ENCODE data around the gene IFFO2. TPM values are rescaled to one million over a fixed set of nuclear protein-coding genes. Genes with fewer than 3 reads are reported as not detected.

IFFO2 gene
- total and polyA plus RNA-seq, 2 donors, result 5.1 to 22.6 TPM

- H3K9me3 ChIP-seq (ENCODE audit: control insufficient read depth in 2 of 2, insufficient read depth in 1 of 2, low read length in 1 of 2), result no peaks in the 10 kb centered on the region
- 94% methylated on average over 1 of the region's 1 CpG for WGBS
- no peaks in the 10 kb centered on the region for H3K36me3 ChIP-seq (ENCODE audit: control insufficient read depth in 2 of 2, insufficient read depth in 2 of 2, low read length in 1 of 2)
- no peak for DNase-seq (ENCODE audit: low read depth in 6 of 9, low spot score in 9 of 9)
- peaks cover 0 to 3% of the 10 kb centered on the region in 2 donors for H3K27me3 ChIP-seq (ENCODE audit: control insufficient read depth in 2 of 2, insufficient read depth in 1 of 2, low read length in 1 of 2)
- H3K4me3 ChIP-seq (ENCODE audit: low read length in 2 of 2), result no peak overlapping the region
- H3K4me1 ChIP-seq (ENCODE audit: control insufficient read depth in 2 of 2, insufficient read depth in 2 of 2, low read length in 2 of 2), result no peaks in the 10 kb centered on the region
- H3K27ac ChIP-seq (ENCODE audit: low read depth in 1 of 2, low read length in 1 of 2), result no peak overlapping the region
Measured at GRCh38 chr1:18856435-18856834, 100.0 kb downstream of the IFFO2 start.

GRCh38 chr1:18855573-18855972, 100.9 kb downstream of the IFFO2 start:
- Histone ChIP-seq H3K4me3 (ENCODE audit: low read length in 2 of 2) (no peak overlapping the region), H3K9me3 (ENCODE audit: control insufficient read depth in 2 of 2, insufficient read depth in 1 of 2, low read length in 1 of 2) (no peaks in the 10 kb centered on the region), H3K36me3 (ENCODE audit: control insufficient read depth in 2 of 2, insufficient read depth in 2 of 2, low read length in 1 of 2) (no peaks in the 10 kb centered on the region), H3K27me3 (ENCODE audit: control insufficient read depth in 2 of 2, insufficient read depth in 1 of 2, low read length in 1 of 2) (peaks cover 0 to 3% of the 10 kb centered on the region in 2 donors), H3K4me1 (ENCODE audit: control insufficient read depth in 2 of 2, insufficient read depth in 2 of 2, low read length in 2 of 2) (no peaks in the 10 kb centered on the region), H3K27ac (ENCODE audit: low read depth in 1 of 2, low read length in 1 of 2) (no peak overlapping the region)
- 86% methylated on average over 6 of the region's 6 CpGs for WGBS
- DNase-seq (ENCODE audit: low read depth in 6 of 9, low spot score in 9 of 9), result no peak

- no peak for DNase-seq (ENCODE audit: low read depth in 6 of 9, low spot score in 9 of 9)
- no peak overlapping the region for H3K4me3 ChIP-seq (ENCODE audit: low read length in 2 of 2)
- H3K27ac ChIP-seq (ENCODE audit: low read depth in 1 of 2, low read length in 1 of 2), result no peak overlapping the region
- no peaks in the 10 kb centered on the region for H3K36me3 ChIP-seq (ENCODE audit: control insufficient read depth in 2 of 2, insufficient read depth in 2 of 2, low read length in 1 of 2)
- no peaks in the 10 kb centered on the region for H3K9me3 ChIP-seq (ENCODE audit: control insufficient read depth in 2 of 2, insufficient read depth in 1 of 2, low read length in 1 of 2)
- H3K27me3 ChIP-seq (ENCODE audit: control insufficient read depth in 2 of 2, insufficient read depth in 1 of 2, low read length in 1 of 2), result peaks cover 0 to 3% of the 10 kb centered on the region in 2 donors
- 91% methylated on average over 49 of the region's 49 CpGs for WGBS
- no peaks in the 10 kb centered on the region for H3K4me1 ChIP-seq (ENCODE audit: control insufficient read depth in 2 of 2, insufficient read depth in 2 of 2, low read length in 2 of 2)
Measured at GRCh38 chr1:18854331-18855025, 102.0 kb downstream of the IFFO2 start.

Other genes starting within 250 kb of the IFFO2 start
- gene TAS1R2, start 97.0 kb downstream of the IFFO2 start, total RNA-seq, result not detected
- 0.02 TPM for gene TAS1R2, start 97.0 kb downstream of the IFFO2 start, polyA plus RNA-seq
- 12.3 TPM for gene ALDH4A1, start 54.1 kb downstream of the IFFO2 start, total RNA-seq
- 24.6 TPM for gene ALDH4A1, start 54.1 kb downstream of the IFFO2 start, polyA plus RNA-seq

Measured in thymus (tissue), 11 donors.